ENCODE data around the gene ELMO1. TPM values are rescaled to one million over a fixed set of nuclear protein-coding genes. Genes with fewer than 3 reads are reported as not detected.
A peak's percentile ranks its signal among the peaks of the same experiment; 100 is the strongest.

The ELMO1 gene
- total RNA-seq, 1 donor from 2014 or later: 60.1 TPM

DNA sequence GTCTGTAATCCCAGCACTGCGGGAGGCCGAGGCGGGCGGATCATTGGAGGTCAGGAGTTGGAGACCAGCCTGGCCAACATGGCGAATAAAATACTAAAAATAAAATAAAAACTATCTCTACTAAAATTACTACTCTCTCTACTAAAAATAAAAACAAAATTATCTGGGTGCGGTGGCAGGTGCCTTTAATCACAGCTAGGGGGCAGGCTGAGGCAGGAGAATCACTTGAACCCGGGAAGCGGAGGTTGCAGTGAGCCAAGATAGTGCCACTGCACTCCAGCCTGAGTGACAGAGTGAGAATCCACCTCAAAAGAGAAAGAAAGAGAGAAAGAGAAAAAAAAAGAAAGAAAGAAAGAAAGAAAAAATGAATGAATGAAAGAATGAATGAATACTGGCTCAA is 351.4 kb downstream of the ELMO1 start:
- DNase-seq: no peak
- no peak for ATAC-seq
- no peak overlapping the region for H3K27ac ChIP-seq
- no peaks in the 10 kb centered on the region for H3K9me3 ChIP-seq
- peaks cover 25% of the 10 kb centered on the region for H3K36me3 ChIP-seq
- H3K27me3 ChIP-seq (ENCODE audit: low read depth): no peaks in the 10 kb centered on the region
- H3K4me1 ChIP-seq: no peaks in the 10 kb centered on the region
- peak; percentile 17 for TF ChIP-seq CTCF (IDR thresholded peaks at IDR 0.05)
- no peak overlapping the region for H3K4me3 ChIP-seq
- intact Hi-C loops (cut with DNase I): no loop called here

DNA sequence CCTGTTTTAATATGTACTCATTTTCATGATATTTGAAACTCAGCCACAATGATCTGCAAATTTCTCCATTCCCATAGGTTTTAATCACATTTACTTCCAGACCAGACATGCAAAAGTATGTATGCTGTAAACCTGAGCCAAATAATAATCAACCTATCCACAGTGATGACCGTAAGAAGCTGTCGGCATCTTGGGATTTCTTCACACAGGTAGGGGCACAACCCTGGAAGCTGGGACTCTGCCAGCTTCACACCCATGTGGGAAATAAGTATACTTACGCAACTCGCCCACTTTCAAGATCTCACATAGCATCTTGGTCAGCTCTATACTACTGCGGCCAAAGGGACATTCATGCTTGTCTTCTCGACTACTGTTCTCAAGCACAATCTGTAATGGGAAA is 352.3 kb downstream of the ELMO1 start:
- no peak overlapping the region for H3K27ac ChIP-seq
- intact Hi-C loops (cut with DNase I): no loop called here
- no peaks in the 10 kb centered on the region for H3K4me1 ChIP-seq
- peaks cover 25% of the 10 kb centered on the region for H3K36me3 ChIP-seq
- no peak for TF ChIP-seq CTCF (IDR thresholded peaks at IDR 0.05)
- no peaks in the 10 kb centered on the region for H3K27me3 ChIP-seq (ENCODE audit: low read depth)
- H3K4me3 ChIP-seq: no peak overlapping the region
- DNase-seq (no peak), ATAC-seq (no peak)
- no peaks in the 10 kb centered on the region for H3K9me3 ChIP-seq

- H3K36me3 ChIP-seq: peaks cover 25% of the 10 kb centered on the region
- DNase-seq (no peak), ATAC-seq (no peak)
- intact Hi-C loops (cut with DNase I): no loop called here
- no peak overlapping the region for H3K27ac ChIP-seq
- H3K4me3 ChIP-seq: no peak overlapping the region
- H3K9me3 ChIP-seq: no peaks in the 10 kb centered on the region
- TF ChIP-seq CTCF (IDR thresholded peaks at IDR 0.05): no peak
- H3K27me3 ChIP-seq (ENCODE audit: low read depth): no peaks in the 10 kb centered on the region
- no peaks in the 10 kb centered on the region for H3K4me1 ChIP-seq
These were observed 353.5 kb downstream of the ELMO1 start for GRCh38 chr7:37095122-37095521.

GRCh38 chr7:37093257-37093656 is 355.4 kb downstream of the ELMO1 start:
- Histone ChIP-seq H3K27me3 (ENCODE audit: low read depth) (no peaks in the 10 kb centered on the region), H3K4me3 (no peak overlapping the region), H3K4me1 (no peaks in the 10 kb centered on the region), H3K9me3 (no peaks in the 10 kb centered on the region), H3K36me3 (peaks cover 25% of the 10 kb centered on the region), H3K27ac (no peak overlapping the region)
- no peak for DNase-seq
- no peak for TF ChIP-seq CTCF (IDR thresholded peaks at IDR 0.05)
- no peak for ATAC-seq
- intact Hi-C loops (cut with DNase I): no loop called here

GRCh38 chr7:37092548-37092947 is 356.1 kb downstream of the ELMO1 start:
- peaks cover 25% of the 10 kb centered on the region for H3K36me3 ChIP-seq
- H3K9me3 ChIP-seq: no peaks in the 10 kb centered on the region
- ATAC-seq (peak; percentile 70 to 80), DNase-seq (peak; percentile 53)
- TF ChIP-seq CTCF (IDR thresholded peaks at IDR 0.05): no peak
- H3K4me1 ChIP-seq: no peaks in the 10 kb centered on the region
- H3K4me3 ChIP-seq: no peak overlapping the region
- intact Hi-C loops (cut with DNase I): no loop called here
- H3K27ac ChIP-seq: no peak overlapping the region
- H3K27me3 ChIP-seq (ENCODE audit: low read depth): no peaks in the 10 kb centered on the region

DNA sequence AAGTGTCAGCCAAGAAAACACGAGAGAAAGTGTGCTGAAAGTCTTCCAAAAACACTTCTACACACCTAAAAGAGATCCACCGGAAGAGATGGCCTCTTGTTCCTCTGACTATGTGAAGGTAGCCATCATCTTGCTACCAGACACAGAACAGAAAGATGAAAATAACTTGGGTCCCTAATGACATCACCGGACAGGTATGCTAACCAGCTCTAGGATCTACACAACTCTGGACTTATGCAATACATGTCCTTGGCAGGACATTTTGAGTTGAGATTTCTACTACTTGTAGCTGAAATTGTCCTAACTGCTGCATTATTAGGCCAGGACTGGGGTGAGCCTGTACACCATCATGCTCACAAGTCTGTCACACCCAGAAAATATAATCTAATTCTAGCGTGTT is 358.7 kb downstream of the ELMO1 start:
- no peak for TF ChIP-seq CTCF (IDR thresholded peaks at IDR 0.05)
- H3K4me1 ChIP-seq: peaks cover under 1% of the 10 kb centered on the region
- H3K4me3 ChIP-seq: no peak overlapping the region
- no peaks in the 10 kb centered on the region for H3K9me3 ChIP-seq
- ATAC-seq: peak in 1 of 2 donors; percentile 54
- no peak overlapping the region for H3K27ac ChIP-seq
- intact Hi-C loops (cut with DNase I): no loop called here
- H3K36me3 ChIP-seq: peaks cover 10% of the 10 kb centered on the region
- DNase-seq: no peak
- no peaks in the 10 kb centered on the region for H3K27me3 ChIP-seq (ENCODE audit: low read depth)

All from lower lobe of right lung (tissue), 2 donors.